Measurements from ENCODE around the gene PEAR1. TPM values are rescaled to one million over a fixed set of nuclear protein-coding genes. Genes with fewer than 3 reads are reported as not detected.

Gene PEAR1
- total RNA-seq, 1 donor from 2014 or later, result 14.8 TPM

GRCh38 chr1:156865258-156865657, 28.3 kb upstream of the PEAR1 start:
- Histone ChIP-seq H3K36me3 (no peaks in the 10 kb centered on the region), H3K9me3 (no peaks in the 10 kb centered on the region), H3K4me3 (no peak overlapping the region), H3K27ac (no peak overlapping the region), H3K4me1 (peaks cover 11% of the 10 kb centered on the region), H3K27me3 (ENCODE audit: low read depth) (peaks cover 65% of the 10 kb centered on the region)
- TF ChIP-seq, protein P1, sequence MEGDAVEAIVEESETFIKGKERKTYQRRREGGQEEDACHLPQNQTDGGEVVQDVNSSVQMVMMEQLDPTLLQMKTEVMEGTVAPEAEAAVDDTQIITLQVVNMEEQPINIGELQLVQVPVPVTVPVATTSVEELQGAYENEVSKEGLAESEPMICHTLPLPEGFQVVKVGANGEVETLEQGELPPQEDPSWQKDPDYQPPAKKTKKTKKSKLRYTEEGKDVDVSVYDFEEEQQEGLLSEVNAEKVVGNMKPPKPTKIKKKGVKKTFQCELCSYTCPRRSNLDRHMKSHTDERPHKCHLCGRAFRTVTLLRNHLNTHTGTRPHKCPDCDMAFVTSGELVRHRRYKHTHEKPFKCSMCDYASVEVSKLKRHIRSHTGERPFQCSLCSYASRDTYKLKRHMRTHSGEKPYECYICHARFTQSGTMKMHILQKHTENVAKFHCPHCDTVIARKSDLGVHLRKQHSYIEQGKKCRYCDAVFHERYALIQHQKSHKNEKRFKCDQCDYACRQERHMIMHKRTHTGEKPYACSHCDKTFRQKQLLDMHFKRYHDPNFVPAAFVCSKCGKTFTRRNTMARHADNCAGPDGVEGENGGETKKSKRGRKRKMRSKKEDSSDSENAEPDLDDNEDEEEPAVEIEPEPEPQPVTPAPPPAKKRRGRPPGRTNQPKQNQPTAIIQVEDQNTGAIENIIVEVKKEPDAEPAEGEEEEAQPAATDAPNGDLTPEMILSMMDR (IDR thresholded peaks at IDR 0.05), result no peak
- intact Hi-C loops (cut with DNase I), result no loop called here
- no peak for DNase-seq
- no peak for ATAC-seq

- no peak overlapping the region for H3K4me3 ChIP-seq
- TF ChIP-seq, protein P1 (IDR thresholded peaks at IDR 0.05), result no peak
- H3K36me3 ChIP-seq, result no peaks in the 10 kb centered on the region
- DNase-seq, result no peak
- H3K4me1 ChIP-seq, result peaks cover 5% of the 10 kb centered on the region
- H3K9me3 ChIP-seq, result no peaks in the 10 kb centered on the region
- intact Hi-C loops (cut with DNase I), result no loop called here
- no peak overlapping the region for H3K27ac ChIP-seq
- no peak for ATAC-seq
- H3K27me3 ChIP-seq (ENCODE audit: low read depth), result peaks cover 59% of the 10 kb centered on the region
Measured at GRCh38 chr1:156865865-156866248, 27.7 kb upstream of the PEAR1 start.

DNA sequence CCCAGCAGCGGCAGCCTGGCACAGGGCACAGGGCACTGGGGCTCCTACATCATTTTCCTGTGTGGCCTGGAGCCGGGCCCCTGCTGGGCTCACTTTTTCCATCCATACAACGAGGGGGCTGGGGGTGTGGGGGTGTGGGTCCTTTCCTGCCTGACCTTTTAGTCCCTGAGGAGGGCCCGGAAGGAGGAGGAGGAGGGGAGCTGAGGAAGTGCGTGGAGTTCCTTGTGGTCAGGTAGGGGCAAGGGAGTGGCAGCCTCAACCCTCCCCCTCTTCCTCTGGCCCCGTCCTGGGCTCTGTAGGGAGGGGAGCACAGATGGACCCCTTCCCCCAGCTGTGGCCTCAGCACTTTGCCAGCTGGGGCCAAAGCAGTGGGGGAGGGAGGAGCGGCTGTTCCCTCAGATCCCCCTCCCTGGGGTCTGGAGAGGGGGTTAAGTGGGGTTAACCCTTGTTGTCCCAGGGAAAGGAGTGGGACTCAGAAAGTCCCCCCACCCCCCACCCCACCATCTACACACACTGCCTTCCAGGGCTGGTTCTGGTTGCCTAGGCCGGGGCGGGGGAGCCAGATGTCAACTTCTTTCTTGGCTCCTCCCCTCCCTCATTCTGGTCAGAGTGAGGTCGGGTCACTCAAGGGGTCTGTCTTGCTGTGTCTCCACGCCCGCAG, 27.1 kb upstream of the PEAR1 start:
- peaks cover 54% of the 10 kb centered on the region for H3K27me3 ChIP-seq (ENCODE audit: low read depth)
- no peak for ATAC-seq
- intact Hi-C loops (cut with DNase I), result no loop called here

DNA sequence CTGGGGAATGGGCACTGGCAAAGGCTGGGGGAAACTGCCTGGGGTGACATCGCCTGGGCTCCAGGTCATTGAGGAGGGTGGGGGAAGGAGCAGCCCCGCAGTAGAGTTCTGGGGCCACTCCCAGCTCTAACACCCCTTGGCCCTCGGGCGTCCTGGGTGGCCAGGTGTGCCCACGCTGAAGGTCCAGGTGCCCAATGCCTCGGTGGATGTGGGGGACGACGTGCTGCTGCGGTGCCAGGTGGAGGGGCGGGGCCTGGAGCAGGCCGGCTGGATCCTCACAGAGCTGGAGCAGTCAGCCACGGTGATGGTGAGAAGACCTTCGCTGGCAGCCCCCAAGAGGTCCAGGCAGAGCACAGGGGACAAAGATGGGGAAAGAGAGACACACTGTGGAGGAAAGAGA, 25.2 kb upstream of the PEAR1 start:
- ATAC-seq, result no peak
- peaks cover 34% of the 10 kb centered on the region for H3K27me3 ChIP-seq (ENCODE audit: low read depth)

More for the DNA sequence above, 27.1 kb upstream of the PEAR1 start:
- Histone ChIP-seq H3K4me3 (no peak overlapping the region), H3K27ac (no peak overlapping the region), H3K9me3 (no peaks in the 10 kb centered on the region), H3K4me1 (no peaks in the 10 kb centered on the region), H3K36me3 (no peaks in the 10 kb centered on the region)
- no peak for DNase-seq
- TF ChIP-seq, protein P1 (IDR thresholded peaks at IDR 0.05), result no peak

GRCh38 chr1:156869455-156869854, 24.1 kb upstream of the PEAR1 start:
- ATAC-seq (no peak), DNase-seq (no peak)
- H3K27ac ChIP-seq, result no peak overlapping the region
- TF ChIP-seq, protein P1 (IDR thresholded peaks at IDR 0.05), result no peak
- H3K4me1 ChIP-seq, result no peaks in the 10 kb centered on the region
- H3K27me3 ChIP-seq (ENCODE audit: low read depth), result peaks cover 25% of the 10 kb centered on the region
- no peaks in the 10 kb centered on the region for H3K36me3 ChIP-seq
- H3K9me3 ChIP-seq, result no peaks in the 10 kb centered on the region
- intact Hi-C loops (cut with DNase I), result no loop called here
- no peak overlapping the region for H3K4me3 ChIP-seq

More for the DNA sequence above, 25.2 kb upstream of the PEAR1 start:
- H3K27ac ChIP-seq, result no peak overlapping the region
- H3K36me3 ChIP-seq, result no peaks in the 10 kb centered on the region
- TF ChIP-seq, protein P1 (IDR thresholded peaks at IDR 0.05), result no peak
- no peak overlapping the region for H3K4me3 ChIP-seq
- intact Hi-C loops (cut with DNase I), result no loop called here
- no peak for DNase-seq
- no peaks in the 10 kb centered on the region for H3K9me3 ChIP-seq
- H3K4me1 ChIP-seq, result no peaks in the 10 kb centered on the region

Data from lower lobe of right lung (tissue), 2 donors.